CD14-positive monocyte (primary cell): ENCODE data around the gene RAC2. TPM values are rescaled to one million over a fixed set of nuclear protein-coding genes. Genes with fewer than 3 reads are reported as not detected.

Source experiments
- DNase-seq, 3 donors: peaks; one replicate each; pipeline ENCODE4 v3.0.0-alpha.2; 2011 to 2022
- H2AFZ ChIP-seq: 2 replicates; pipeline ENCODE4 v1.6.0; 2012; ENCODE audit warnings: mild to moderate bottlenecking, low read depth, low read length, inconsistent platforms; ENCODE audit not compliant: insufficient read depth, poor library complexity, severe bottlenecking
- H3K27ac ChIP-seq, 2 donors: 1 replicate in 1 of 2; 2 replicates in 1 of 2; pipeline ENCODE4 v1.5.1; 2012 to 2013; ENCODE audit warnings: low read length in 2 of 2, control low read depth in 1 of 2, inconsistent platforms in 1 of 2, low read depth in 1 of 2, mild to moderate bottlenecking in 1 of 2
- H3K27me3 ChIP-seq, 2 donors: one replicate each; pipeline versions ENCODE4 v1.6.0 to v1.6.1; 2011 to 2013; ENCODE audit warnings: low read length in 2 of 2; ENCODE audit not compliant: control insufficient read depth in 2 of 2, insufficient read depth in 2 of 2
- H3K36me3 ChIP-seq, 2 donors: replicated peaks in 1 of 2; 1 replicate in 1 of 2; 2 replicates in 1 of 2; pipeline versions ENCODE4 v1.5.1 to v1.6.1; 2012 to 2013; ENCODE audit warnings: low read length in 2 of 2, control low read depth in 1 of 2, inconsistent platforms in 1 of 2, mild to moderate bottlenecking in 1 of 2; ENCODE audit not compliant: insufficient read depth in 2 of 2, control insufficient read depth in 1 of 2
- H3K4me1 ChIP-seq, 2 donors: 1 replicate in 1 of 2; 2 replicates in 1 of 2; pipeline versions ENCODE4 v1.5.1 to v1.6.1; 2012 to 2013; ENCODE audit warnings: low read length in 2 of 2, control low read depth in 1 of 2, inconsistent platforms in 1 of 2, mild to moderate bottlenecking in 1 of 2, moderate library complexity in 1 of 2; ENCODE audit not compliant: insufficient read depth in 2 of 2, control insufficient read depth in 1 of 2
- H3K4me2 ChIP-seq: replicated peaks from 2 replicates; pipeline ENCODE3; 2012; ENCODE audit warnings: low read length, moderate library complexity, mild to moderate bottlenecking; ENCODE audit not compliant: poor library complexity, severe bottlenecking; ENCODE audit errors: extremely low read depth
- H3K4me3 ChIP-seq, 3 experiments: fragments of 200-600 bp in 1 of 3; sonication (generic) in 1 of 3; replicated peaks in 1 of 3; 1 replicate in 2 of 3; 2 replicates in 1 of 3; pipeline ENCODE4 v1.5.1; 2011 to 2013; ENCODE audit warnings: low read length in 3 of 3, mild to moderate bottlenecking in 3 of 3, control low read depth in 2 of 3, low read depth in 2 of 3, inconsistent platforms in 1 of 3, moderate library complexity in 1 of 3
- H3K79me2 ChIP-seq: 2 replicates; pipeline ENCODE4 v1.6.0; 2012; ENCODE audit warnings: mild to moderate bottlenecking, control low read depth, inconsistent platforms, low read length, moderate library complexity; ENCODE audit not compliant: insufficient read depth
- H3K9ac ChIP-seq: 2 replicates; pipeline ENCODE4 v1.6.0; 2017; ENCODE audit warnings: low read length, mild to moderate bottlenecking; ENCODE audit not compliant: insufficient read depth, poor library complexity, severe bottlenecking
- H3K9me3 ChIP-seq, 2 donors: replicated peaks in 1 of 2; 1 replicate in 1 of 2; 2 replicates in 1 of 2; pipeline versions ENCODE4 v1.5.1 to v1.6.1; 2012 to 2013; ENCODE audit warnings: low read length in 2 of 2, control low read depth in 1 of 2; ENCODE audit not compliant: control insufficient read depth in 1 of 2, insufficient read depth in 1 of 2
- H4K20me1 ChIP-seq: 2 replicates; pipeline ENCODE4 v1.6.0; 2012; ENCODE audit warnings: mild to moderate bottlenecking, low read length, control low read depth, moderate library complexity; ENCODE audit not compliant: insufficient read depth
- H3K27ac Mint-ChIP-seq, 7 donors: one replicate each; pipeline ENCODE4 v1.8.0; 2020; ENCODE audit warnings: mild to moderate bottlenecking in 7 of 7, mixed read lengths in 7 of 7, moderate library complexity in 6 of 7, inconsistent platforms in 2 of 7
- H3K27me3 Mint-ChIP-seq, 3 donors: one replicate each; pipeline ENCODE4 v1.8.0; 2021 to 2022; ENCODE audit warnings: low read depth in 3 of 3, mild to moderate bottlenecking in 3 of 3, mixed read lengths in 3 of 3, moderate library complexity in 3 of 3, inconsistent platforms in 1 of 3
- H3K36me3 Mint-ChIP-seq, 2 donors: one replicate each; pipeline ENCODE4 v1.8.0; 2020; ENCODE audit warnings: mixed read lengths in 2 of 2, inconsistent platforms in 1 of 2, mild to moderate bottlenecking in 1 of 2
- H3K4me1 Mint-ChIP-seq: one replicate; pipeline ENCODE4 v1.8.0; 2020; ENCODE audit warnings: mild to moderate bottlenecking, mixed read lengths
- H3K4me3 Mint-ChIP-seq, 2 donors: one replicate each; pipeline ENCODE4 v1.8.0; 2020; ENCODE audit warnings: mild to moderate bottlenecking in 2 of 2, mixed read lengths in 2 of 2, moderate library complexity in 1 of 2
- H3K9me3 Mint-ChIP-seq, 7 donors: one replicate each; pipeline ENCODE4 v1.8.0; 2020 to 2022; ENCODE audit warnings: mixed read lengths in 7 of 7, mild to moderate bottlenecking in 6 of 7, moderate library complexity in 6 of 7, inconsistent platforms in 2 of 7
- CTCF ChIP-seq: fragments of 200-600 bp; IDR thresholded peaks from one replicate; pipeline ENCODE4 v1.8.0; 2022; ENCODE audit warnings: antibody characterized with exemption, mild to moderate bottlenecking
- WGBS: methylation state at CpG from one replicate; pipeline ENCODE4 v1.1.5; 2013; ENCODE audit warnings: missing lambda C conversion rate; ENCODE audit not compliant: insufficient coverage; 5-methylcytosine and 5-hydroxymethylcytosine counted together
- intact Hi-C, 2 donors: fragments of 100-400 bp; cut with micrococcal nuclease; formaldehyde crosslinking; loops; one replicate each; pipeline versions ENCODE4 v1.15.0 to v1.15.1; 2023
- polyA plus RNA-seq, 3 donors: library from polyadenylated mRNA; depleted of rRNA in 1 of 3; unstranded in 2 of 3; stranded (reverse) in 1 of 3; fragments of 300-500 nt in 2 of 3; fragments of >200 nt in 1 of 3; fragmentation: Illumina TruSeq in 2 of 3; gene quantifications; 1 replicate in 2 of 3; 2 replicates in 1 of 3; pipeline ENCODE4 v1.2.3, GENCODE V29; 2012 to 2021

Gene RAC2
- polyA plus RNA-seq, 3 donors: 360 to 529 (median 526) TPM

- Mint-ChIP-seq H3K4me3 (no peak overlapping the region), H3K27me3 (peaks cover 0 to 4% (median 2%) of the 10 kb centered on the region in 3 donors), H3K27ac (peak overlapping the region in 4 of 7 donors; percentile 3 to 79 (median 66)), H3K9me3 (peaks cover 0 to 3% (median 0%) of the 10 kb centered on the region in 7 donors), H3K36me3 (peaks cover 85% of the 10 kb centered on the region in 2 donors), H3K4me1 (peaks cover 87% of the 10 kb centered on the region)
- H3K4me1 ChIP-seq: peaks cover 69 to 100% of the 10 kb centered on the region in 2 donors
- intact Hi-C loops: no loop called here
- H3K27me3 ChIP-seq: no peaks in the 10 kb centered on the region
- peaks cover 74 to 78% of the 10 kb centered on the region in 2 donors for H3K36me3 ChIP-seq
- H4K20me1 ChIP-seq: peaks cover 87% of the 10 kb centered on the region
- H3K9ac ChIP-seq: no peak overlapping the region
- H3K27ac ChIP-seq: peak overlapping the region in 1 of 2 donors; percentile 48
- H3K4me2 ChIP-seq: no peak overlapping the region
- H3K79me2 ChIP-seq: peaks cover 96% of the 10 kb centered on the region
- DNase-seq: no peak
- 98% methylated on average over 6 of the region's 7 CpGs for WGBS
- no peak overlapping the region for H3K4me3 ChIP-seq
- no peak for TF ChIP-seq CTCF
- H3K9me3 ChIP-seq: no peaks in the 10 kb centered on the region
- no peak overlapping the region for H2AFZ ChIP-seq
Observed at GRCh38 chr22:37288521-37288920, 44.5 kb upstream of the RAC2 start.

- peaks cover 0 to 4% (median 2%) of the 10 kb centered on the region in 3 donors for H3K27me3 Mint-ChIP-seq
- peaks cover 73 to 99% of the 10 kb centered on the region in 2 donors for H3K4me1 ChIP-seq
- H3K9me3 Mint-ChIP-seq: peaks cover 0 to 3% (median 0%) of the 10 kb centered on the region in 7 donors
- H3K27ac Mint-ChIP-seq: peak overlapping the region in 3 of 7 donors; percentile 10 to 68 (median 51)
- no peaks in the 10 kb centered on the region for H3K9me3 ChIP-seq
- no peak overlapping the region for H3K9ac ChIP-seq
- no peak for TF ChIP-seq CTCF
- no peak overlapping the region for H3K27ac ChIP-seq
- peak in 1 of 3 donors; percentile 37 for DNase-seq
- H4K20me1 ChIP-seq: peaks cover 77% of the 10 kb centered on the region
- H3K79me2 ChIP-seq: peaks cover 96% of the 10 kb centered on the region
- no peak overlapping the region for H3K4me2 ChIP-seq
- H3K4me3 ChIP-seq: no peak overlapping the region
- no peak overlapping the region for H2AFZ ChIP-seq
- H3K27me3 ChIP-seq: no peaks in the 10 kb centered on the region
- no peak overlapping the region for H3K4me3 Mint-ChIP-seq
- peaks cover 76 to 82% of the 10 kb centered on the region in 2 donors for H3K36me3 Mint-ChIP-seq
- 95% methylated on average over 3 of the region's 10 CpGs for WGBS
- peaks cover 82% of the 10 kb centered on the region for H3K4me1 Mint-ChIP-seq
- peaks cover 64 to 68% of the 10 kb centered on the region in 2 donors for H3K36me3 ChIP-seq
- intact Hi-C loops: no loop called here
Observed at GRCh38 chr22:37287550-37287951, 43.5 kb upstream of the RAC2 start.
